Astrocyte (in vitro differentiated cells and primary cell): ENCODE data around the gene POR.

Experiments
- CTCF ChIP-seq: IDR thresholded peaks from 2 replicates; pipeline ENCODE4 v1.5.1; 2011; ENCODE audit warnings: low read depth, mild to moderate bottlenecking, inconsistent platforms, low read length, moderate library complexity; ENCODE audit not compliant: insufficient read depth
- EZH2 ChIP-seq: IDR thresholded peaks from 2 replicates; pipeline ENCODE4 v1.6.1; 2012; ENCODE audit warnings: mild to moderate bottlenecking, low read length, inconsistent platforms; ENCODE audit not compliant: insufficient read depth

GRCh38 chr7:75968561-75969001 lies 53.6 kb downstream of the POR start:
- no peak for TF ChIP-seq EZH2
- no peak for TF ChIP-seq CTCF
